Mucosa of descending colon (tissue), 3 donors: Measurements from ENCODE around the gene NFATC1. TPM values are rescaled to one million over a fixed set of nuclear protein-coding genes. Genes with fewer than 3 reads are reported as not detected.

Experiments used
- ATAC-seq: fragments of 200-7000 bp; cut with Tn5 transposase; one replicate; pipeline ENCODE4 v1.9.1; 2020; ENCODE audit warnings: mild to moderate bottlenecking, moderate library complexity
- DNase-seq, 3 donors: peaks; one replicate each; pipeline ENCODE4 v3.0.0-alpha.2; 2020
- H3K36me3 ChIP-seq: fragments of 200-600 bp; one replicate; pipeline ENCODE4 v1.8.0; 2021; ENCODE audit warnings: low read depth, mild to moderate bottlenecking
- H3K4me1 ChIP-seq: fragments of 200-600 bp; one replicate; pipeline ENCODE4 v1.8.0; 2021; ENCODE audit warnings: low read depth, mild to moderate bottlenecking
- H3K4me3 ChIP-seq: fragments of 200-600 bp; one replicate; pipeline ENCODE4 v1.8.0; 2021; ENCODE audit warnings: mild to moderate bottlenecking
- H3K9me3 ChIP-seq: fragments of 200-600 bp; one replicate; pipeline ENCODE4 v1.8.0; 2021; ENCODE audit warnings: mild to moderate bottlenecking
- CTCF ChIP-seq: fragments of 200-600 bp; IDR thresholded peaks from one replicate; pipeline ENCODE4 v1.8.0; 2022; ENCODE audit warnings: antibody characterized with exemption, mild to moderate bottlenecking
- intact Hi-C, 2 donors: fragments of 100-400 bp; cut with DNase I in 1 of 2; cut with micrococcal nuclease in 1 of 2; formaldehyde crosslinking; loops; one replicate each; pipeline versions ENCODE4 v1.11.0 to v1.11.1; 2022; cut with DNase I, micrococcal nuclease
- total RNA-seq, 3 donors: library from RNA; stranded (reverse); fragmentation: NEBNext Ultra II Directional in 2 of 3; extraction: Animal tissue kit (Norgen Biotek cat#: 25700) in 2 of 3; gene quantifications; one replicate each; pipeline versions ENCODE4 v1.2.1 to v1.2.4, GENCODE V29; 2021 to 2023
- donor health status: DM: no; HTN: no; CAD: no; lungs with moderate emphysema.
- donor health status: DM: no; HTN: no; CAD: no.
- donor health status: DM: no; HTN: yes; CAD: no.

The NFATC1 gene
- total RNA-seq, 3 donors from 2014 or later: 2.9 to 12.9 (median 4.6) TPM

GRCh38 chr18:79383388-79384056 is 12.2 kb upstream of the NFATC1 start:
- intact Hi-C loops: loop anchor here (5.0 kb wide), 2 partner anchors 144 to 259 kb away; no protein-coding TSS in a partner anchor
- no peak for TF ChIP-seq CTCF
- no peak for DNase-seq
- no peaks in the 10 kb centered on the region for H3K9me3 ChIP-seq
- no peaks in the 10 kb centered on the region for H3K4me1 ChIP-seq
- ATAC-seq: no peak
- no peaks in the 10 kb centered on the region for H3K36me3 ChIP-seq
- no peak overlapping the region for H3K4me3 ChIP-seq

GRCh38 chr18:79384151-79384807 is 11.5 kb upstream of the NFATC1 start:
- DNase-seq: no peak
- no peaks in the 10 kb centered on the region for H3K4me1 ChIP-seq
- no peak for TF ChIP-seq CTCF
- no peaks in the 10 kb centered on the region for H3K9me3 ChIP-seq
- ATAC-seq: no peak
- intact Hi-C loops: loop anchor here (5.0 kb wide), 2 partner anchors 143 to 258 kb away; no protein-coding TSS in a partner anchor
- H3K36me3 ChIP-seq: no peaks in the 10 kb centered on the region
- H3K4me3 ChIP-seq: no peak overlapping the region

- intact Hi-C loops: loop anchor here (5.0 kb wide), 2 partner anchors 142 to 257 kb away; no protein-coding TSS in a partner anchor
- Histone ChIP-seq H3K9me3 (no peaks in the 10 kb centered on the region), H3K4me3 (no peak overlapping the region), H3K4me1 (no peaks in the 10 kb centered on the region), H3K36me3 (no peaks in the 10 kb centered on the region)
- ATAC-seq (no peak), DNase-seq (no peak)
- no peak for TF ChIP-seq CTCF
Observed at GRCh38 chr18:79384834-79385233, 10.9 kb upstream of the NFATC1 start.

GRCh38 chr18:79385326-79385707 is 10.4 kb upstream of the NFATC1 start:
- ATAC-seq: no peak
- Histone ChIP-seq H3K9me3 (no peaks in the 10 kb centered on the region), H3K4me3 (no peak overlapping the region), H3K36me3 (no peaks in the 10 kb centered on the region), H3K4me1 (no peaks in the 10 kb centered on the region)
- intact Hi-C loops: no loop called here
- TF ChIP-seq CTCF: no peak
- DNase-seq: no peak

- H3K9me3 ChIP-seq: no peaks in the 10 kb centered on the region
- intact Hi-C loops: no loop called here
- ATAC-seq (no peak), DNase-seq (peak in 1 of 3 donors; percentile 36)
- no peaks in the 10 kb centered on the region for H3K36me3 ChIP-seq
- H3K4me1 ChIP-seq: no peaks in the 10 kb centered on the region
- no peak overlapping the region for H3K4me3 ChIP-seq
- TF ChIP-seq CTCF: no peak
Observed at GRCh38 chr18:79385708-79386341, 9.9 kb upstream of the NFATC1 start.
